GM23338 (cell line): ENCODE data around the gene UBE3C. TPM values are rescaled to one million over a fixed set of nuclear protein-coding genes. Genes with fewer than 3 reads are reported as not detected.

Source experiments
- ATAC-seq: fragments of 200-7000 bp; cut with Tn5 transposase; 3 replicates; pipeline ENCODE4 v1.9.1; 2020
- DNase-seq: peaks from one replicate; pipeline ENCODE4 v3.0.0-alpha.2; 2015; ENCODE audit warnings: low spot score
- H2AFZ ChIP-seq: fragments of 200-600 bp; sonication (generic); 2 replicates; pipeline ENCODE4 v1.8.0; 2016; ENCODE audit warnings: antibody characterized with exemption, mild to moderate bottlenecking, moderate library complexity
- H3F3A ChIP-seq: fragments of 200-600 bp; sonication (generic); replicated peaks from 2 replicates; pipeline ENCODE4 v1.8.0; 2017; ENCODE audit warnings: antibody characterized with exemption, mixed run types, low read depth
- H3K27ac ChIP-seq: fragments of 200-600 bp; sonication (generic); 2 replicates; pipeline ENCODE4 v1.6.1; 2016; ENCODE audit warnings: low read depth
- H3K27me3 ChIP-seq: fragments of 200-600 bp; sonication (generic); 2 replicates; pipeline ENCODE4 v1.8.0; 2016; ENCODE audit warnings: mild to moderate bottlenecking, mixed run types, moderate library complexity; ENCODE audit not compliant: insufficient read depth
- H3K36me3 ChIP-seq: fragments of 200-600 bp; sonication (generic); 2 replicates; pipeline ENCODE4 v1.8.0; 2016; ENCODE audit warnings: mild to moderate bottlenecking; ENCODE audit not compliant: insufficient read depth
- H3K4me1 ChIP-seq: fragments of 200-600 bp; sonication (generic); 2 replicates; pipeline ENCODE4 v1.8.0; 2016; ENCODE audit warnings: mild to moderate bottlenecking, moderate library complexity; ENCODE audit not compliant: insufficient read depth
- H3K4me2 ChIP-seq: fragments of 200-600 bp; sonication (generic); 2 replicates; pipeline ENCODE4 v1.7.1; 2017; ENCODE audit warnings: mixed run types
- H3K4me3 ChIP-seq: fragments of 200-600 bp; sonication (generic); 2 replicates; pipeline ENCODE4 v1.6.1; 2016; ENCODE audit warnings: mixed run types
- H3K79me2 ChIP-seq: fragments of 200-600 bp; sonication (generic); replicated peaks from 2 replicates; pipeline ENCODE4 v1.8.0; 2017; ENCODE audit warnings: mild to moderate bottlenecking; ENCODE audit not compliant: insufficient read depth
- H3K9me2 ChIP-seq: fragments of 200-600 bp; sonication (generic); 2 replicates; pipeline ENCODE4 v1.8.0; 2017; ENCODE audit not compliant: insufficient read depth
- H4K20me1 ChIP-seq: fragments of 200-600 bp; sonication (generic); replicated peaks from 2 replicates; pipeline ENCODE4 v1.8.0; 2017; ENCODE audit warnings: mild to moderate bottlenecking; ENCODE audit not compliant: insufficient read depth
- H3K27ac Mint-ChIP-seq: 2 replicates; pipeline ENCODE4 v1.8.0; 2020; ENCODE audit warnings: inconsistent platforms, mild to moderate bottlenecking, moderate library complexity, mixed read lengths
- H3K27me3 Mint-ChIP-seq: 3 replicates; pipeline ENCODE4 v1.8.0; 2022; ENCODE audit warnings: low read depth, mild to moderate bottlenecking, moderate library complexity, mixed read lengths, inconsistent platforms; ENCODE audit not compliant: insufficient read depth, poor library complexity
- H3K36me3 Mint-ChIP-seq: 3 replicates; pipeline ENCODE4 v1.8.0; 2021; ENCODE audit warnings: low read depth, mild to moderate bottlenecking, inconsistent platforms, moderate library complexity, mixed read lengths
- H3K4me1 Mint-ChIP-seq: 3 replicates; pipeline ENCODE4 v1.8.0; 2020; ENCODE audit warnings: mild to moderate bottlenecking, inconsistent platforms, mixed read lengths
- H3K4me3 Mint-ChIP-seq: 3 replicates; pipeline ENCODE4 v1.8.0; 2021; ENCODE audit warnings: moderate library complexity, mild to moderate bottlenecking, inconsistent platforms, mixed read lengths
- H3K9me3 Mint-ChIP-seq: 3 replicates; pipeline ENCODE4 v1.8.0; 2020; ENCODE audit warnings: moderate library complexity, mild to moderate bottlenecking, inconsistent platforms, mixed read lengths
- STAT1 ChIP-seq: IDR thresholded peaks from one replicate; pipeline ENCODE4 v1.6.1; 2016; ENCODE audit warnings: antibody characterized with exemption; ENCODE audit not compliant: unreplicated experiment
- polyA plus RNA-seq: library from polyadenylated mRNA; unstranded; fragments of >200 nt; fragmentation: Nextera tagmentation; extraction: Ambion mirVana; gene quantifications from 2 replicates; pipeline ENCODE4 v1.2.1, GENCODE V29; 2016
- total RNA-seq: library from RNA; depleted of rRNA; stranded (reverse); fragments of >200 nt; shearing (Covaris generic); gene quantifications from 2 replicates; pipeline ENCODE4 v1.2.3, GENCODE V29; 2014
- TF ChIP-seq, protein P1 (sequence below): fragments of 250-450 bp; sonication (Bioruptor Pico); IDR thresholded peaks from 2 replicates; pipeline ENCODE4 v1.5.0; 2020; ENCODE audit warnings: mild to moderate bottlenecking, moderate library complexity
- TF ChIP-seq, protein P2 (sequence below): IDR thresholded peaks from 2 replicates; pipeline ENCODE4 v1.6.1; 2016; ENCODE audit warnings: antibody characterized with exemption

The UBE3C gene
- total and polyA plus RNA-seq, 2 experiments from 2014 or later = 16.8 to 76.9 TPM

DNA sequence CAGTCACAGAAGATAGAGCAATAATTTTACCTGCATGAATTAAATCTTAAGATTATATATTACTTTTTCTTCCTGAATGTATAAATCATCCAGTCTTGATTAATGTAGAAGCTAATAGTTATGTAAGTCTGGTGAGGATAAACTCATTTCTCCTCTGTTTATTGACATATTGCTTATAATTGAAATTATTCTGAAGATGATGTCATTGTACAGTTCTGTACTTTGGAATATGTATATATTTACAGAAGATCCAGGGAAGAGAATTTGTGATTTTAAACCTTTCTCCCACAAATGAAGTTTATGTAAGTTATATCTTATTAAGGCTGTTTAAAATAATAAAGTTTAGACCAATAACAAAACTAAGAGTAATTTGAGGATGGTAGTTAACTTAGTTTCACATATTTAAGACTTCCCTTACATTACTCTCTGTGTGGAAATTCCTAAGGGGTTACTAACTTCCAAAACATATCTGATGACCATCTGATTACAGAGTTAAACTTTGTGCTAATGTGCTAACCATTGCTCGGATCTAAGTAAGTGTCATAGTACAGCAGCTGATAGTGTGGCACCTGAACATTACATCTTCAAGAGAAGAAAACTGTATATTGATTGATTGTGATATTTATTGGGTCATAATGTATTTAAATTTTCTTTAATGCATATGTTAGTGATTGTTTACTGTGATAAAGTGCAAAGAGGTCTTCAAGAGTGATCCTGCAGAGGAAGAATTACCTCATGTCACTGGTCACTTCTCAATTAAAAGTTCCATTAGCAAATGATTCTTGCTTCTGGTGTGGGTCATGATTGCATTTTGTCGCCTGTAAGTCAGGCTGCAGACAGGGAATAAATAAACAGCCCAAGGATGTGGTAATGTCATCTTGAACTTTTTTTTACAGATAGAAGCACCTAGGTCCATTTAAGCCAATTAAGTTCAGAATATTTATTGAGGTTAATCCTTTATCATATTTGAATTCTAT is 96.9 kb downstream of the UBE3C start (continued):
- TF ChIP-seq, protein P1, sequence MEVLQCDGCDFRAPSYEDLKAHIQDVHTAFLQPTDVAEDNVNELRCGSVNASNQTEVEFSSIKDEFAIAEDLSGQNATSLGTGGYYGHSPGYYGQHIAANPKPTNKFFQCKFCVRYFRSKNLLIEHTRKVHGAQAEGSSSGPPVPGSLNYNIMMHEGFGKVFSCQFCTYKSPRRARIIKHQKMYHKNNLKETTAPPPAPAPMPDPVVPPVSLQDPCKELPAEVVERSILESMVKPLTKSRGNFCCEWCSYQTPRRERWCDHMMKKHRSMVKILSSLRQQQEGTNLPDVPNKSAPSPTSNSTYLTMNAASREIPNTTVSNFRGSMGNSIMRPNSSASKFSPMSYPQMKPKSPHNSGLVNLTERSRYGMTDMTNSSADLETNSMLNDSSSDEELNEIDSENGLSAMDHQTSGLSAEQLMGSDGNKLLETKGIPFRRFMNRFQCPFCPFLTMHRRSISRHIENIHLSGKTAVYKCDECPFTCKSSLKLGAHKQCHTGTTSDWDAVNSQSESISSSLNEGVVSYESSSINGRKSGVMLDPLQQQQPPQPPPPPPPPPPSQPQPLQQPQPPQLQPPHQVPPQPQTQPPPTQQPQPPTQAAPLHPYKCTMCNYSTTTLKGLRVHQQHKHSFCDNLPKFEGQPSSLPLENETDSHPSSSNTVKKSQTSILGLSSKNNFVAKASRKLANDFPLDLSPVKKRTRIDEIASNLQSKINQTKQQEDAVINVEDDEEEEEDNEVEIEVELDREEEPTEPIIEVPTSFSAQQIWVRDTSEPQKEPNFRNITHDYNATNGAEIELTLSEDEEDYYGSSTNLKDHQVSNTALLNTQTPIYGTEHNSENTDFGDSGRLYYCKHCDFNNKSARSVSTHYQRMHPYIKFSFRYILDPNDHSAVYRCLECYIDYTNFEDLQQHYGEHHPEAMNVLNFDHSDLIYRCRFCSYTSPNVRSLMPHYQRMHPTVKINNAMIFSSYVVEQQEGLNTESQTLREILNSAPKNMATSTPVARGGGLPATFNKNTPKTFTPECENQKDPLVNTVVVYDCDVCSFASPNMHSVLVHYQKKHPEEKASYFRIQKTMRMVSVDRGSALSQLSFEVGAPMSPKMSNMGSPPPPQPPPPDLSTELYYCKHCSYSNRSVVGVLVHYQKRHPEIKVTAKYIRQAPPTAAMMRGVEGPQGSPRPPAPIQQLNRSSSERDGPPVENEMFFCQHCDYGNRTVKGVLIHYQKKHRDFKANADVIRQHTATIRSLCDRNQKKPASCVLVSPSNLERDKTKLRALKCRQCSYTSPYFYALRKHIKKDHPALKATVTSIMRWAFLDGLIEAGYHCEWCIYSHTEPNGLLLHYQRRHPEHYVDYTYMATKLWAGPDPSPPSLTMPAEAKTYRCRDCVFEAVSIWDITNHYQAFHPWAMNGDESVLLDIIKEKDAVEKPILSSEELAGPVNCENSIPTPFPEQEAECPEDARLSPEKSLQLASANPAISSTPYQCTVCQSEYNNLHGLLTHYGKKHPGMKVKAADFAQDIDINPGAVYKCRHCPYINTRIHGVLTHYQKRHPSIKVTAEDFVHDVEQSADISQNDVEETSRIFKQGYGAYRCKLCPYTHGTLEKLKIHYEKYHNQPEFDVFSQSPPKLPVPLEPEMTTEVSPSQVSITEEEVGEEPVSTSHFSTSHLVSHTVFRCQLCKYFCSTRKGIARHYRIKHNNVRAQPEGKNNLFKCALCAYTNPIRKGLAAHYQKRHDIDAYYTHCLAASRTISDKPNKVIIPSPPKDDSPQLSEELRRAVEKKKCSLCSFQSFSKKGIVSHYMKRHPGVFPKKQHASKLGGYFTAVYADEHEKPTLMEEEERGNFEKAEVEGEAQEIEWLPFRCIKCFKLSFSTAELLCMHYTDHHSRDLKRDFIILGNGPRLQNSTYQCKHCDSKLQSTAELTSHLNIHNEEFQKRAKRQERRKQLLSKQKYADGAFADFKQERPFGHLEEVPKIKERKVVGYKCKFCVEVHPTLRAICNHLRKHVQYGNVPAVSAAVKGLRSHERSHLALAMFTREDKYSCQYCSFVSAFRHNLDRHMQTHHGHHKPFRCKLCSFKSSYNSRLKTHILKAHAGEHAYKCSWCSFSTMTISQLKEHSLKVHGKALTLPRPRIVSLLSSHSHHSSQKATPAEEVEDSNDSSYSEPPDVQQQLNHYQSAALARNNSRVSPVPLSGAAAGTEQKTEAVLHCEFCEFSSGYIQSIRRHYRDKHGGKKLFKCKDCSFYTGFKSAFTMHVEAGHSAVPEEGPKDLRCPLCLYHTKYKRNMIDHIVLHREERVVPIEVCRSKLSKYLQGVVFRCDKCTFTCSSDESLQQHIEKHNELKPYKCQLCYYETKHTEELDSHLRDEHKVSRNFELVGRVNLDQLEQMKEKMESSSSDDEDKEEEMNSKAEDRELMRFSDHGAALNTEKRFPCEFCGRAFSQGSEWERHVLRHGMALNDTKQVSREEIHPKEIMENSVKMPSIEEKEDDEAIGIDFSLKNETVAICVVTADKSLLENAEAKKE = no peak

DNA sequence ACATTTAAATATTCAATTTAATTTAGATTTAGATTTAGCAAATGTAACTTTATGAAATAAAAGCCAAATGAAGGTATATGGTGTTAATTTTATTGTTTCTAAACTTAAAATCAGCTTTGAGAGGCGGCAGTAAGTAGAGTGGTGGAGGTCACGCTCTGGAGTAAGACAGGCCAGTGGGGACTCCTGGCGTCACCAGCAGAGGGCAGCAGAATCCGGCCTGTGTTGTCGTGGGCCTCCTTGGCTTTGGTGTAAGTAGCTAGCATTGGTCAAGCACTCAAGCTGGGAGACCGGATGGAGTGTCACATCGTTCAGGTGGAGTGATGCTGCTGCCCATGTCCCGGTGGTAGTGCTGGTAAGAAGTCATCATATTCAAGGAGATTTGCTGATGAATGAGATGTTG is 99.4 kb downstream of the UBE3C start:
- ATAC-seq (peak; percentile 74), DNase-seq (peak; percentile 50)
- Histone ChIP-seq H3K27me3 (no peaks in the 10 kb centered on the region), H3K4me2 (no peak overlapping the region), H2AFZ (no peak overlapping the region), H4K20me1 (peaks cover 14% of the 10 kb centered on the region; the same call in 1 of the 2 replicates), H3K4me3 (no peak overlapping the region), H3F3A (peaks cover 27% of the 10 kb centered on the region), H3K27ac (no peak overlapping the region), H3K79me2 (peaks cover 4% of the 10 kb centered on the region; the same call in 1 of the 2 replicates), H3K9me2 (no peaks in the 10 kb centered on the region), H3K36me3 (peaks cover 7% of the 10 kb centered on the region), H3K4me1 (no peaks in the 10 kb centered on the region)
- H3K9me3 Mint-ChIP-seq = no peaks in the 10 kb centered on the region; the same call in 2 of the 3 replicates
- H3K27me3 Mint-ChIP-seq = peaks cover 7% of the 10 kb centered on the region
- peaks cover 61% of the 10 kb centered on the region for H3K36me3 Mint-ChIP-seq
- no peak overlapping the region for H3K27ac Mint-ChIP-seq
- no peak overlapping the region for H3K4me3 Mint-ChIP-seq
- peaks cover 6% of the 10 kb centered on the region; the same call in 1 of the 3 replicates for H3K4me1 Mint-ChIP-seq
- TF ChIP-seq, protein P2, sequence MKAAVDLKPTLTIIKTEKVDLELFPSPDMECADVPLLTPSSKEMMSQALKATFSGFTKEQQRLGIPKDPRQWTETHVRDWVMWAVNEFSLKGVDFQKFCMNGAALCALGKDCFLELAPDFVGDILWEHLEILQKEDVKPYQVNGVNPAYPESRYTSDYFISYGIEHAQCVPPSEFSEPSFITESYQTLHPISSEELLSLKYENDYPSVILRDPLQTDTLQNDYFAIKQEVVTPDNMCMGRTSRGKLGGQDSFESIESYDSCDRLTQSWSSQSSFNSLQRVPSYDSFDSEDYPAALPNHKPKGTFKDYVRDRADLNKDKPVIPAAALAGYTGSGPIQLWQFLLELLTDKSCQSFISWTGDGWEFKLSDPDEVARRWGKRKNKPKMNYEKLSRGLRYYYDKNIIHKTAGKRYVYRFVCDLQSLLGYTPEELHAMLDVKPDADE = no peak
- TF ChIP-seq, protein P1 = no peak
- TF ChIP-seq STAT1 = no peak
